Progenitor cell of endocrine pancreas (in vitro differentiated cells): ENCODE measurements around the gene ARMS2. TPM values are rescaled to one million over a fixed set of nuclear protein-coding genes. Genes with fewer than 3 reads are reported as not detected.

ENCODE experiments used
- DNase-seq: peaks from one replicate; pipeline ENCODE4 v3.0.0; 2021; ENCODE audit warnings: low spot score; ENCODE audit not compliant: unreplicated experiment
- H3K27ac Mint-ChIP-seq: 2 replicates; pipeline ENCODE4 v1.8.0; 2021; ENCODE audit warnings: mild to moderate bottlenecking, moderate library complexity, mixed read lengths
- H3K27me3 Mint-ChIP-seq: 2 replicates; pipeline ENCODE4 v1.8.0; 2021; ENCODE audit warnings: mixed read lengths
- H3K36me3 Mint-ChIP-seq: 2 replicates; pipeline ENCODE4 v1.8.0; 2022; ENCODE audit warnings: mixed read lengths; ENCODE audit not compliant: insufficient read depth
- H3K4me1 Mint-ChIP-seq: 2 replicates; pipeline ENCODE4 v1.8.0; 2021; ENCODE audit warnings: low read depth, mixed read lengths
- H3K4me3 Mint-ChIP-seq: 2 replicates; pipeline ENCODE4 v1.8.0; 2021; ENCODE audit warnings: low read depth, mild to moderate bottlenecking, moderate library complexity, mixed read lengths
- H3K9me3 Mint-ChIP-seq: 2 replicates; pipeline ENCODE4 v1.8.0; 2021; ENCODE audit warnings: low read depth, mixed read lengths
- CTCF ChIP-seq: fragments of 200-600 bp; sonication (generic); IDR thresholded peaks from one replicate; pipeline ENCODE4 v1.5.0; 2021; ENCODE audit warnings: antibody characterized with exemption, mild to moderate bottlenecking; ENCODE audit not compliant: unreplicated experiment
- total RNA-seq: library from RNA; stranded (reverse); gene quantifications from 2 replicates; pipeline ENCODE4 v1.2.1, GENCODE V29; 2021

Gene ARMS2
- total RNA-seq, 1 donor from 2014 or later, result not detected

DNA sequence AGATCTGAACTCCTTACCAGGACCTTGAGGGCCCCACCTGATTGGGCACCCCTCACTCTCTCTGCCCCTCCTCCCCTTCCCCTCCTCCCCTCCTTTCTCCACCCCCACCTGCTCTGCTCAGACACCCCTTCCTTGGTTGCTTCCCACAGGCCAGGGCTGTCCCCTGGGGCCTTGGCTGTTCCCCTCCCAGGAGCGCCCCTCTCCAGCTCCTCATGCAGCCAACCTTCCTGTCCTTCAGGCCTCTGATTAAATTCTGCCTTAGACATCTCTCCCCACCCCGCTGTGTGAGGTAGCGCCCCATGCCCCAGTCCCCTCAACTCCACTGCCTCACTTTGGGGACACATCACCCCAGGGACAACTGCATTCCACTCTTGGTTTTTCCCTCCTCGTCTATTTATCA lies 39.3 kb downstream of the ARMS2 start:
- no peak for TF ChIP-seq CTCF
- H3K4me3 Mint-ChIP-seq, result no peak overlapping the region

DNA sequence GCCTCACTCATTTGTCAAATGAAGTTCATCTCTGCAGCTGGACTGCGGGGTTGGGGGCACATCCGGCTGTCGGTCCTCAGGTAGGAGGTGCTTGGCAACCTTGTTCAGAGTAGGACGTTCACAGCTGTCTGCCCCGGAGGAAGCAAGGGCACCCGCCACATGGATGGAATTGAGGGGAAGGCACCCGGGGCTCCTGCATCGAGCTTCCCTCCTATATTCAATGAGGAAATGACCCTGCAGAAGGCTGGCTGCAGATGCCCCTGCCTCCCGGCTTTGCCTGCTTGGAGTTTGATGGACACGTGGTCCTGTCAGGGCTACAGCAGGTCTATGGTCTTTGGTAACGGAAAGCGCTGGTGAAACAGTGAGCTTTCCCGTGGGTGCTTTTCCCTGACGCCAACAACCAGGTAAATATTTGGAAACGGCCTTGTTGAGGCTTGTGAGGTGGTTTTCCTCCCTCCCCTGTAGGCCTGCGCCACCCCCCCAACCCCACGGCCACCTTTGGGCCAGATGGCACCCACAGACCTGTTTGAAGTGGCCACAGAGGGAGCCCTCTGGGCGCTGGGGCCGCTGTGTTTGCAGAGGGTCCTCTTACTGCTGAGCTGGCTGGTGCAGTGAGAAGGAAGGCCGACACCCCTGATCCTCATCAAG lies 39.8 kb downstream of the ARMS2 start:
- no peaks in the 10 kb centered on the region for H3K36me3 Mint-ChIP-seq
- no peak overlapping the region for H3K4me3 Mint-ChIP-seq
- H3K27me3 Mint-ChIP-seq, result peaks cover 41% of the 10 kb centered on the region
- H3K27ac Mint-ChIP-seq, result no peak overlapping the region
- TF ChIP-seq CTCF, result no peak
- H3K9me3 Mint-ChIP-seq, result no peaks in the 10 kb centered on the region
- no peak for DNase-seq
- peaks cover 7% of the 10 kb centered on the region for H3K4me1 Mint-ChIP-seq

More for the DNA sequence above, 39.3 kb downstream of the ARMS2 start:
- Mint-ChIP-seq H3K4me1 (peaks cover 7% of the 10 kb centered on the region), H3K27ac (no peak overlapping the region), H3K9me3 (no peaks in the 10 kb centered on the region), H3K27me3 (peaks cover 44% of the 10 kb centered on the region), H3K36me3 (no peaks in the 10 kb centered on the region)
- no peak for DNase-seq

DNA sequence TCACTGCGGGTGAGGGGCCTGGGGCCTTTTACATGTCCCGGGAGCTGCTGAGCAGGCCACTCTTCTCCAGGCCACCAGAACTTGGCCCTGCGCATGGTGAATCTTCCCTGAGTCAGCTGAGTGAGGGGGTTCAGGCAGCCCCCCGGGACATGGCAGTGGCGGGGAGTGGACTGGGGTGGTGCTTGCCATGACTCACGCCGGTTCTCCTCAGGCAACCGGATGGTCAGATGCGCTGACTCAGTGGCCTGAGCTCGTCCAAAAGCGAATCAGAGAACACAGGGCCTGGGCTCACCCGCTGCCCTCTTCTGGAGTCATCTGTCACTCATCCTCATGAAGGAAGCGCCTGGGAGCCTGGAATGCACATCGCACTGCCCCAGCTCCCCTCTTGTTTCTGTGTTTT lies 40.4 kb downstream of the ARMS2 start:
- Mint-ChIP-seq H3K36me3 (no peaks in the 10 kb centered on the region), H3K9me3 (no peaks in the 10 kb centered on the region), H3K4me1 (peaks cover 7% of the 10 kb centered on the region), H3K27me3 (peaks cover 41% of the 10 kb centered on the region), H3K27ac (no peak overlapping the region), H3K4me3 (no peak overlapping the region)
- no peak for TF ChIP-seq CTCF
- no peak for DNase-seq

GRCh38 chr10:122495406-122496340 lies 41.2 kb downstream of the ARMS2 start:
- Mint-ChIP-seq H3K27me3 (peaks cover 37% of the 10 kb centered on the region), H3K27ac (no peak overlapping the region), H3K9me3 (no peaks in the 10 kb centered on the region), H3K4me1 (peaks cover 7% of the 10 kb centered on the region), H3K4me3 (no peak overlapping the region), H3K36me3 (no peaks in the 10 kb centered on the region)
- DNase-seq, result no peak
- no peak for TF ChIP-seq CTCF

DNA sequence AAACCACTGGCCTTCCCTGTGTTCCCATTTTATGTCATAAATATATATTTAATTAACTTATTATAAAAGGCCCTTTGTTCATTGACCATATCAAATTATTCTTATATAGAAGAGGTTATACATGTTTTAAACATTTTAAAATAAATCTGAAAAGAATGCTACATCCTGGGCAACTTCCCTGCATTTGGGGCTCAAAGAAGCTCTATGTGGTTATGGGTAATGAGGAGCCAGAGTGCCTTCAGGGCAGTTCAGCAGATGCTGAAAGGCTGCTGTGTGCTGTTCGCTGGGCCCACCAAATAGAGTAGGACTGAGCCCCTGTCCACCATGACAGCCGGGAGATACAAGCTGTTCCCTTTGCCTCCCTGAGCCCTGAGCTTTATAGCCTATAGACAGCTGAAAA lies 42.8 kb downstream of the ARMS2 start:
- Mint-ChIP-seq H3K4me1 (peaks cover 7% of the 10 kb centered on the region), H3K27ac (no peak overlapping the region), H3K36me3 (no peaks in the 10 kb centered on the region), H3K4me3 (no peak overlapping the region), H3K27me3 (peaks cover 37% of the 10 kb centered on the region), H3K9me3 (no peaks in the 10 kb centered on the region)
- DNase-seq, result no peak
- no peak for TF ChIP-seq CTCF
